ENCODE data around the gene CR1. TPM values are rescaled to one million over a fixed set of nuclear protein-coding genes. Genes with fewer than 3 reads are reported as not detected.
A peak's percentile ranks its signal among the peaks of the same experiment; 100 is the strongest.
"Not testable (repeated sequence)": the region's sequence is repeated elsewhere in the genome, so short reads cannot be mapped to it uniquely, and the experiment has no call there.

CR1 gene
- total RNA-seq, 6 experiments from 2014 or later = 1.1 to 7.8 (median 2.0) TPM

- no peaks in the 10 kb centered on the region for H3K4me1 ChIP-seq
- H3K27me3 ChIP-seq = no peaks in the 10 kb centered on the region
- H3K9me3 ChIP-seq = no peaks in the 10 kb centered on the region
- no peak overlapping the region for H3K27ac ChIP-seq
- ATAC-seq (peak in 1 of 4 donors; percentile 30), DNase-seq (peak in 1 of 3 donors; percentile 28)
- H3K4me3 ChIP-seq = no peak overlapping the region
- intact Hi-C loops (cut with DNase I) = no loop called here
- H3K36me3 ChIP-seq = no peaks in the 10 kb centered on the region
- TF ChIP-seq POLR2A (IDR thresholded peaks at IDR 0.05) = no peak
- TF ChIP-seq CTCF (IDR thresholded peaks at IDR 0.05) = no peak
- 76% methylated on average over 22 of the region's 23 CpGs for WGBS (ENCODE audit: insufficient coverage, low coverage, low lambda C conversion rate, missing lambda C conversion rate)
Observed at GRCh38 chr1:207519505-207520399, 23.8 kb downstream of the CR1 start.

- H3K4me3 ChIP-seq; DNase-seq; ATAC-seq; H3K27ac ChIP-seq; H3K27me3 ChIP-seq; H3K4me1 ChIP-seq; intact Hi-C loops (cut with DNase I); H3K9me3 ChIP-seq; H3K36me3 ChIP-seq: not testable (repeated sequence)
- 84% methylated on average over 7 of the region's 10 CpGs for WGBS (ENCODE audit: insufficient coverage, low coverage, low lambda C conversion rate, missing lambda C conversion rate)
Observed at GRCh38 chr1:207520400-207521345, 24.7 kb downstream of the CR1 start.

- H3K4me3 ChIP-seq; DNase-seq; H3K27me3 ChIP-seq; H3K9me3 ChIP-seq; H3K4me1 ChIP-seq; H3K36me3 ChIP-seq; H3K27ac ChIP-seq; intact Hi-C loops (cut with DNase I): not testable (repeated sequence)
- WGBS (ENCODE audit: insufficient coverage, low coverage, low lambda C conversion rate, missing lambda C conversion rate) = no CpG with 5 or more reads among the region's 3 CpGs
- ATAC-seq = peak in 1 of 4 donors; percentile 23
Observed at GRCh38 chr1:207525239-207525638, 29.3 kb downstream of the CR1 start.

GRCh38 chr1:207528401-207528800, 32.4 kb downstream of the CR1 start:
- intact Hi-C loops (cut with DNase I) = not testable (repeated sequence)
- ATAC-seq = peak; percentile 67 to 88 (median 80)

GRCh38 chr1:207536263-207536662, 40.3 kb downstream of the CR1 start:
- intact Hi-C loops (cut with DNase I); H3K9me3 ChIP-seq; H3K27me3 ChIP-seq; ATAC-seq; H3K27ac ChIP-seq; H3K4me1 ChIP-seq; H3K36me3 ChIP-seq; H3K4me3 ChIP-seq; DNase-seq: not testable (repeated sequence)
- no CpG with 5 or more reads among the region's 5 CpGs for whole genome bisulfite sequencing (ENCODE audit: insufficient coverage, low coverage, low lambda C conversion rate, missing lambda C conversion rate)

More at GRCh38 chr1:207528401-207528800, 32.4 kb downstream of the CR1 start:
- DNase-seq, H3K27me3 ChIP-seq, H3K36me3 ChIP-seq, H3K4me3 ChIP-seq, H3K4me1 ChIP-seq, H3K9me3 ChIP-seq, H3K27ac ChIP-seq: not testable (repeated sequence)
- WGBS (ENCODE audit: insufficient coverage, low coverage, low lambda C conversion rate, missing lambda C conversion rate) = no CpG with 5 or more reads among the region's 1 CpG

- H3K4me1 ChIP-seq; H3K27me3 ChIP-seq; intact Hi-C loops (cut with DNase I); H3K36me3 ChIP-seq; H3K9me3 ChIP-seq; H3K4me3 ChIP-seq; H3K27ac ChIP-seq; DNase-seq: not testable (repeated sequence)
- WGBS (ENCODE audit: insufficient coverage, low coverage, low lambda C conversion rate, missing lambda C conversion rate) = no CpG with 5 or more reads among the region's 5 CpGs
- peak; percentile 70 to 86 (median 80) for ATAC-seq
Observed at GRCh38 chr1:207546677-207547357, 50.9 kb downstream of the CR1 start.

- H3K4me1 ChIP-seq; ATAC-seq; intact Hi-C loops (cut with DNase I): not testable (repeated sequence)
Observed at GRCh38 chr1:207554823-207555222, 58.9 kb downstream of the CR1 start.

More at GRCh38 chr1:207554823-207555222, 58.9 kb downstream of the CR1 start:
- not testable (repeated sequence) for H3K36me3 ChIP-seq, H3K4me3 ChIP-seq, DNase-seq, H3K27me3 ChIP-seq, H3K9me3 ChIP-seq, H3K27ac ChIP-seq
- no CpG with 5 or more reads among the region's 5 CpGs for WGBS (ENCODE audit: insufficient coverage, low coverage, low lambda C conversion rate, missing lambda C conversion rate)

All from right lobe of liver (tissue), 6 donors.